Measurements from ENCODE around the gene GLDN. TPM values are rescaled to one million over a fixed set of nuclear protein-coding genes. Genes with fewer than 3 reads are reported as not detected.

GLDN gene
- polyA plus RNA-seq, 1 experiment, result 0.21 TPM

- no peak for DNase-seq (ENCODE audit: low read depth)
- no peaks in the 10 kb centered on the region for H3K36me3 ChIP-seq (ENCODE audit: control insufficient read depth, insufficient read depth, low read length)
- ChIA-PET CTCF (interaction anchor here (0.6 kb wide), 1 partner anchor 29 kb away, joined by 3 read pairs; no protein-coding TSS in a partner anchor), POLR2A (no interaction called here)
- no peak overlapping the region for H3K4me3 ChIP-seq (ENCODE audit: low read depth, low read length)
- H3K27me3 ChIP-seq (ENCODE audit: control insufficient read depth, insufficient read depth, low read length), result no peaks in the 10 kb centered on the region; the same call in 1 of the 2 replicates
- no peak for TF ChIP-seq CTCF (IDR thresholded peaks at IDR 0.05; ENCODE audit: insufficient read depth, low read depth, low read length)
These were observed 12.5 kb upstream of the GLDN start for GRCh38 chr15:51328926-51329325.

- Histone ChIP-seq H3K36me3 (ENCODE audit: control insufficient read depth, insufficient read depth, low read length) (no peaks in the 10 kb centered on the region), H3K27me3 (ENCODE audit: control insufficient read depth, insufficient read depth, low read length) (no peaks in the 10 kb centered on the region; the same call in 1 of the 2 replicates), H3K4me3 (ENCODE audit: low read depth, low read length) (no peak overlapping the region)
- TF ChIP-seq CTCF (IDR thresholded peaks at IDR 0.05; ENCODE audit: insufficient read depth, low read depth, low read length), result no peak
- POLR2A ChIA-PET, result no interaction called here
- CTCF ChIA-PET, result interaction anchor here (0.6 kb wide), 1 partner anchor 48 kb away, joined by 3 read pairs; no protein-coding TSS in a partner anchor
- no peak for DNase-seq (ENCODE audit: low read depth)
These were observed 10.3 kb upstream of the GLDN start for GRCh38 chr15:51331141-51331540.

- POLR2A ChIA-PET, result no interaction called here
These were observed 9.0 kb upstream of the GLDN start for GRCh38 chr15:51332206-51333147.

GRCh38 chr15:51333571-51333970, 7.9 kb upstream of the GLDN start:
- H3K4me3 ChIP-seq (ENCODE audit: low read depth, low read length), result no peak overlapping the region
- ChIA-PET POLR2A (no interaction called here), CTCF (interaction anchor here (1.3 to 1.9 kb wide), 2 partner anchors 14 to 47 kb away, joined by 4 to 5 read pairs; no protein-coding TSS in a partner anchor)
- no peaks in the 10 kb centered on the region for H3K36me3 ChIP-seq (ENCODE audit: control insufficient read depth, insufficient read depth, low read length)
- no peak for DNase-seq (ENCODE audit: low read depth)
- peaks cover 1% of the 10 kb centered on the region for H3K27me3 ChIP-seq (ENCODE audit: control insufficient read depth, insufficient read depth, low read length)
- TF ChIP-seq CTCF (IDR thresholded peaks at IDR 0.05; ENCODE audit: insufficient read depth, low read depth, low read length), result no peak

More at GRCh38 chr15:51332206-51333147, 9.0 kb upstream of the GLDN start:
- Histone ChIP-seq H3K36me3 (ENCODE audit: control insufficient read depth, insufficient read depth, low read length) (no peaks in the 10 kb centered on the region), H3K27me3 (ENCODE audit: control insufficient read depth, insufficient read depth, low read length) (no peaks in the 10 kb centered on the region; the same call in none of the 2 replicates), H3K4me3 (ENCODE audit: low read depth, low read length) (no peak overlapping the region)
- no peak for TF ChIP-seq CTCF (IDR thresholded peaks at IDR 0.05; ENCODE audit: insufficient read depth, low read depth, low read length)
- no peak for DNase-seq (ENCODE audit: low read depth)
- CTCF ChIA-PET, result interaction anchor here (1.9 kb wide), 1 partner anchor 48 kb away, joined by 5 read pairs; no protein-coding TSS in a partner anchor

- no peak for DNase-seq (ENCODE audit: low read depth)
- POLR2A ChIA-PET, result no interaction called here
- CTCF ChIA-PET, result interaction anchor here (1.3 kb wide), 1 partner anchor 13 kb away, joined by 4 read pairs; no protein-coding TSS in a partner anchor
These were observed 7.4 kb upstream of the GLDN start for GRCh38 chr15:51334011-51334451.

More at GRCh38 chr15:51334011-51334451, 7.4 kb upstream of the GLDN start:
- TF ChIP-seq CTCF (IDR thresholded peaks at IDR 0.05; ENCODE audit: insufficient read depth, low read depth, low read length), result no peak
- peaks cover 1% of the 10 kb centered on the region for H3K27me3 ChIP-seq (ENCODE audit: control insufficient read depth, insufficient read depth, low read length)
- no peak overlapping the region for H3K4me3 ChIP-seq (ENCODE audit: low read depth, low read length)
- H3K36me3 ChIP-seq (ENCODE audit: control insufficient read depth, insufficient read depth, low read length), result no peaks in the 10 kb centered on the region
